ENCODE measurements around the gene TCEAL6.
"Not testable (repeated sequence)": the region's sequence is repeated elsewhere in the genome, so short reads cannot be mapped to it uniquely, and the experiment has no call there.

DNA sequence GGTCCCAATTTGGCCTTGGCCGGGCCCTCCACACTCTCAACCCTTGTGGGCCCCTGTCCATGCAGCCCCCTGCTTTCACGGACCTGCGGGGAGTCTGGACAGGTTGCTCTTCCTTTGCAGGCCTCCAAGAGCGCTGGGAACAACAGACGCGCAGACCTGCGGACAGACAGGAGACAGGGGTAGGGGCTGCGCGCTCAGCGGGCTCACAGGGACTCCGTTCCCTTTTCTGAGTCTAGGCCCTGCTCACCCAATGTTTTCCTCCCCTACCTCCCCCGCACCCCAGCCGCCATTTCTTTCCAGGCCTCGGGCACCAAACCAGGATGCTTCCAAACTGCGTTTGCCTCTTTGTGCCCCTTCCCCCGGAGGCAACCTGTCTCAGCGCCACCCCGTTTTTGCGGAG, 650 bp downstream of the TCEAL6 start:
- TF ChIP-seq, protein P1, sequence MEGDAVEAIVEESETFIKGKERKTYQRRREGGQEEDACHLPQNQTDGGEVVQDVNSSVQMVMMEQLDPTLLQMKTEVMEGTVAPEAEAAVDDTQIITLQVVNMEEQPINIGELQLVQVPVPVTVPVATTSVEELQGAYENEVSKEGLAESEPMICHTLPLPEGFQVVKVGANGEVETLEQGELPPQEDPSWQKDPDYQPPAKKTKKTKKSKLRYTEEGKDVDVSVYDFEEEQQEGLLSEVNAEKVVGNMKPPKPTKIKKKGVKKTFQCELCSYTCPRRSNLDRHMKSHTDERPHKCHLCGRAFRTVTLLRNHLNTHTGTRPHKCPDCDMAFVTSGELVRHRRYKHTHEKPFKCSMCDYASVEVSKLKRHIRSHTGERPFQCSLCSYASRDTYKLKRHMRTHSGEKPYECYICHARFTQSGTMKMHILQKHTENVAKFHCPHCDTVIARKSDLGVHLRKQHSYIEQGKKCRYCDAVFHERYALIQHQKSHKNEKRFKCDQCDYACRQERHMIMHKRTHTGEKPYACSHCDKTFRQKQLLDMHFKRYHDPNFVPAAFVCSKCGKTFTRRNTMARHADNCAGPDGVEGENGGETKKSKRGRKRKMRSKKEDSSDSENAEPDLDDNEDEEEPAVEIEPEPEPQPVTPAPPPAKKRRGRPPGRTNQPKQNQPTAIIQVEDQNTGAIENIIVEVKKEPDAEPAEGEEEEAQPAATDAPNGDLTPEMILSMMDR (IDR thresholded peaks at IDR 0.05) = not testable (repeated sequence)
- not testable (repeated sequence) for TF ChIP-seq POLR2A (IDR thresholded peaks at IDR 0.05)
